Measurements from ENCODE around the gene YIF1A. TPM values are rescaled to one million over a fixed set of nuclear protein-coding genes. Genes with fewer than 3 reads are reported as not detected.

YIF1A gene
- polyA plus RNA-seq, 3 donors: 50.0 to 81.1 (median 63.8) TPM

GRCh38 chr11:66240781-66241136, 48.2 kb downstream of the YIF1A start:
- Histone ChIP-seq H4K20me1 (ENCODE audit: insufficient read depth, low read length) (no peaks in the 10 kb centered on the region), H3K27me3 (ENCODE audit: control insufficient read depth in 2 of 2, insufficient read depth in 2 of 2, low read length in 2 of 2) (no peaks in the 10 kb centered on the region), H3K9me3 (replicated peaks in 1 of 2; ENCODE audit: control insufficient read depth in 1 of 2, insufficient read depth in 1 of 2, low read length in 2 of 2) (no peaks in the 10 kb centered on the region), H3K4me1 (ENCODE audit: control insufficient read depth in 1 of 2, insufficient read depth in 2 of 2, low read length in 2 of 2) (no peaks in the 10 kb centered on the region), H3K27ac (ENCODE audit: low read depth in 1 of 2, low read length in 2 of 2) (no peak overlapping the region), H3K4me2 (replicated peaks; ENCODE audit: extremely low read depth, low read length, poor library complexity, severe bottlenecking) (no peak overlapping the region), H3K36me3 (replicated peaks in 1 of 2; ENCODE audit: control insufficient read depth in 1 of 2, insufficient read depth in 2 of 2, low read length in 2 of 2) (peaks cover 63 to 89% of the 10 kb centered on the region in 2 donors), H2AFZ (ENCODE audit: insufficient read depth, low read depth, low read length, poor library complexity, severe bottlenecking) (no peak overlapping the region), H3K4me3 (replicated peaks in 1 of 3; ENCODE audit: low read depth in 2 of 3, low read length in 3 of 3) (no peak overlapping the region), H3K9ac (ENCODE audit: insufficient read depth, low read length, poor library complexity, severe bottlenecking) (no peak overlapping the region), H3K79me2 (ENCODE audit: insufficient read depth, low read length) (no peaks in the 10 kb centered on the region)
- no peak for DNase-seq
- Mint-ChIP-seq H3K4me1 (no peaks in the 10 kb centered on the region), H3K27ac (peak overlapping the region in 1 of 7 donors; percentile 68), H3K9me3 (no peaks in the 10 kb centered on the region), H3K36me3 (peaks cover 72 to 79% of the 10 kb centered on the region in 2 donors), H3K27me3 (ENCODE audit: low read depth in 3 of 3) (peaks cover 0 to 2% (median 0%) of the 10 kb centered on the region in 3 donors), H3K4me3 (no peak overlapping the region)
- WGBS (ENCODE audit: insufficient coverage): 88% methylated on average over 6 of the region's 9 CpGs
- intact Hi-C loops (cut with micrococcal nuclease): no loop called here
- TF ChIP-seq CTCF (IDR thresholded peaks at IDR 0.05): no peak

GRCh38 chr11:66239998-66240780, 48.8 kb downstream of the YIF1A start:
- H3K27ac Mint-ChIP-seq: peak overlapping the region in 1 of 7 donors; percentile 68
- Histone ChIP-seq H3K4me2 (replicated peaks; ENCODE audit: extremely low read depth, low read length, poor library complexity, severe bottlenecking) (no peak overlapping the region), H3K27ac (ENCODE audit: low read depth in 1 of 2, low read length in 2 of 2) (no peak overlapping the region), H3K36me3 (replicated peaks in 1 of 2; ENCODE audit: control insufficient read depth in 1 of 2, insufficient read depth in 2 of 2, low read length in 2 of 2) (peaks cover 68 to 95% of the 10 kb centered on the region in 2 donors), H3K4me3 (replicated peaks in 1 of 3; ENCODE audit: low read depth in 2 of 3, low read length in 3 of 3) (no peak overlapping the region), H3K79me2 (ENCODE audit: insufficient read depth, low read length) (no peaks in the 10 kb centered on the region), H3K9ac (ENCODE audit: insufficient read depth, low read length, poor library complexity, severe bottlenecking) (no peak overlapping the region), H3K4me1 (ENCODE audit: control insufficient read depth in 1 of 2, insufficient read depth in 2 of 2, low read length in 2 of 2) (no peaks in the 10 kb centered on the region), H2AFZ (ENCODE audit: insufficient read depth, low read depth, low read length, poor library complexity, severe bottlenecking) (no peak overlapping the region), H4K20me1 (ENCODE audit: insufficient read depth, low read length) (no peaks in the 10 kb centered on the region), H3K27me3 (ENCODE audit: control insufficient read depth in 2 of 2, insufficient read depth in 2 of 2, low read length in 2 of 2) (no peaks in the 10 kb centered on the region), H3K9me3 (replicated peaks in 1 of 2; ENCODE audit: control insufficient read depth in 1 of 2, insufficient read depth in 1 of 2, low read length in 2 of 2) (no peaks in the 10 kb centered on the region)
- no peaks in the 10 kb centered on the region for H3K9me3 Mint-ChIP-seq
- intact Hi-C loops (cut with micrococcal nuclease): no loop called here
- peaks cover 77 to 83% of the 10 kb centered on the region in 2 donors for H3K36me3 Mint-ChIP-seq
- TF ChIP-seq CTCF (IDR thresholded peaks at IDR 0.05): no peak
- H3K4me1 Mint-ChIP-seq: no peaks in the 10 kb centered on the region
- WGBS (ENCODE audit: insufficient coverage): 86% methylated on average over 15 of the region's 25 CpGs
- peaks cover 0 to 2% (median 0%) of the 10 kb centered on the region in 3 donors for H3K27me3 Mint-ChIP-seq (ENCODE audit: low read depth in 3 of 3)
- DNase-seq: no peak
- H3K4me3 Mint-ChIP-seq: no peak overlapping the region
